H1 (cell line): ENCODE data around the gene ZMIZ1. TPM values are rescaled to one million over a fixed set of nuclear protein-coding genes. Genes with fewer than 3 reads are reported as not detected.

ENCODE experiments used
- CBX8 ChIP-seq: fragments of 300-800, 300-1000 bp; sonication (generic); IDR thresholded peaks from 2 replicates; pipeline ENCODE4 v1.7.1; 2016; ENCODE audit warnings: low read depth, low read length, borderline replicate concordance
- NANOG ChIP-seq: IDR thresholded peaks from 2 replicates; pipeline ENCODE4 v1.6.1; 2011; ENCODE audit warnings: low read length, low read depth, mild to moderate bottlenecking, inconsistent platforms; ENCODE audit not compliant: insufficient read depth, poor library complexity, severe bottlenecking
- POLR2AphosphoS5 ChIP-seq: IDR thresholded peaks from 2 replicates; pipeline ENCODE4 v1.6.1; 2011; ENCODE audit warnings: low read depth, low read length
- polyA plus RNA-seq, 7 experiments: library from polyadenylated mRNA; depleted of rRNA in 3 of 7; stranded (reverse) in 5 of 7; unstranded in 2 of 7; fragments of >200 nt in 5 of 7; fragments of 200-250 nt in 2 of 7; gene quantifications; 1 replicate in 5 of 7; 2 replicates in 1 of 7; 4 replicates in 1 of 7; pipeline versions ENCODE4 v1.2.1 to v1.2.3, GENCODE V29; 2011 to 2013; ENCODE audit warnings: missing spikeins in 2 of 7, mixed read lengths in 2 of 7
- total RNA-seq: library from RNA; stranded (reverse); fragmentation: NEBNext Ultra II Directional; extraction: Animal tissue kit (Norgen Biotek cat#: 25700); gene quantifications from 2 replicates; pipeline ENCODE4 v1.2.1, GENCODE V29; 2021
- TF ChIP-seq, protein P1 (sequence below): fragments of 300-600 bp; sonication (generic); IDR thresholded peaks from 2 replicates; pipeline ENCODE4 v1.7.1; 2012; ENCODE audit warnings: low read length, moderate library complexity, mild to moderate bottlenecking, inconsistent platforms; ENCODE audit not compliant: insufficient replicate concordance

Gene ZMIZ1
- total and polyA plus RNA-seq, 2 of the 8 experiments (the other 6 are each of a cell fraction or from before 2014, with no cell fraction given) = 8.1 to 28.0 TPM

DNA sequence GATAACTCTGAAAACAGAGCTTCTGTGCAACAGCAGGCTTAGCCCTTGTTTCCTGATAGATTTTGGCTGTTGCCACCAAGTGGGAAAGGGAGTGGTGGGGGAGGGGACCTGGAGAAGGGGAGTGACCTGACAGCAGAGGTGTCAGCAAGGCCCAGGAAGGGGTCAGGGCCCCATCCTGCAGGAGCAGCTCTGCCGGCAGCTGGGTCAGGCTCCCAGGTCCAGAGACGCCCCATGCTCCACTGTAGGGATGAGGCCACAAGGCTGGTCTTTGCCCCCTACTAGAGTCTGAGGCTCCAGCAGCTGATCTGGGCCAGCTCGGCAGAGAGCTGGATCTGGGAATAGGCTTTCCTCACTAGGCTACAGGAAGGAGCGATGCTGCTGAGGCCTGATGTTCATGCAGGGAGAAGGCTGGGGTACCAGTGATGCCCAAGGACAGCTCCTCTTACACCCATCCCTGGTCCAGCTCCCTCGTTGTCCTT, 44.0 kb upstream of the ZMIZ1 start (continued):
- TF ChIP-seq, protein P1, sequence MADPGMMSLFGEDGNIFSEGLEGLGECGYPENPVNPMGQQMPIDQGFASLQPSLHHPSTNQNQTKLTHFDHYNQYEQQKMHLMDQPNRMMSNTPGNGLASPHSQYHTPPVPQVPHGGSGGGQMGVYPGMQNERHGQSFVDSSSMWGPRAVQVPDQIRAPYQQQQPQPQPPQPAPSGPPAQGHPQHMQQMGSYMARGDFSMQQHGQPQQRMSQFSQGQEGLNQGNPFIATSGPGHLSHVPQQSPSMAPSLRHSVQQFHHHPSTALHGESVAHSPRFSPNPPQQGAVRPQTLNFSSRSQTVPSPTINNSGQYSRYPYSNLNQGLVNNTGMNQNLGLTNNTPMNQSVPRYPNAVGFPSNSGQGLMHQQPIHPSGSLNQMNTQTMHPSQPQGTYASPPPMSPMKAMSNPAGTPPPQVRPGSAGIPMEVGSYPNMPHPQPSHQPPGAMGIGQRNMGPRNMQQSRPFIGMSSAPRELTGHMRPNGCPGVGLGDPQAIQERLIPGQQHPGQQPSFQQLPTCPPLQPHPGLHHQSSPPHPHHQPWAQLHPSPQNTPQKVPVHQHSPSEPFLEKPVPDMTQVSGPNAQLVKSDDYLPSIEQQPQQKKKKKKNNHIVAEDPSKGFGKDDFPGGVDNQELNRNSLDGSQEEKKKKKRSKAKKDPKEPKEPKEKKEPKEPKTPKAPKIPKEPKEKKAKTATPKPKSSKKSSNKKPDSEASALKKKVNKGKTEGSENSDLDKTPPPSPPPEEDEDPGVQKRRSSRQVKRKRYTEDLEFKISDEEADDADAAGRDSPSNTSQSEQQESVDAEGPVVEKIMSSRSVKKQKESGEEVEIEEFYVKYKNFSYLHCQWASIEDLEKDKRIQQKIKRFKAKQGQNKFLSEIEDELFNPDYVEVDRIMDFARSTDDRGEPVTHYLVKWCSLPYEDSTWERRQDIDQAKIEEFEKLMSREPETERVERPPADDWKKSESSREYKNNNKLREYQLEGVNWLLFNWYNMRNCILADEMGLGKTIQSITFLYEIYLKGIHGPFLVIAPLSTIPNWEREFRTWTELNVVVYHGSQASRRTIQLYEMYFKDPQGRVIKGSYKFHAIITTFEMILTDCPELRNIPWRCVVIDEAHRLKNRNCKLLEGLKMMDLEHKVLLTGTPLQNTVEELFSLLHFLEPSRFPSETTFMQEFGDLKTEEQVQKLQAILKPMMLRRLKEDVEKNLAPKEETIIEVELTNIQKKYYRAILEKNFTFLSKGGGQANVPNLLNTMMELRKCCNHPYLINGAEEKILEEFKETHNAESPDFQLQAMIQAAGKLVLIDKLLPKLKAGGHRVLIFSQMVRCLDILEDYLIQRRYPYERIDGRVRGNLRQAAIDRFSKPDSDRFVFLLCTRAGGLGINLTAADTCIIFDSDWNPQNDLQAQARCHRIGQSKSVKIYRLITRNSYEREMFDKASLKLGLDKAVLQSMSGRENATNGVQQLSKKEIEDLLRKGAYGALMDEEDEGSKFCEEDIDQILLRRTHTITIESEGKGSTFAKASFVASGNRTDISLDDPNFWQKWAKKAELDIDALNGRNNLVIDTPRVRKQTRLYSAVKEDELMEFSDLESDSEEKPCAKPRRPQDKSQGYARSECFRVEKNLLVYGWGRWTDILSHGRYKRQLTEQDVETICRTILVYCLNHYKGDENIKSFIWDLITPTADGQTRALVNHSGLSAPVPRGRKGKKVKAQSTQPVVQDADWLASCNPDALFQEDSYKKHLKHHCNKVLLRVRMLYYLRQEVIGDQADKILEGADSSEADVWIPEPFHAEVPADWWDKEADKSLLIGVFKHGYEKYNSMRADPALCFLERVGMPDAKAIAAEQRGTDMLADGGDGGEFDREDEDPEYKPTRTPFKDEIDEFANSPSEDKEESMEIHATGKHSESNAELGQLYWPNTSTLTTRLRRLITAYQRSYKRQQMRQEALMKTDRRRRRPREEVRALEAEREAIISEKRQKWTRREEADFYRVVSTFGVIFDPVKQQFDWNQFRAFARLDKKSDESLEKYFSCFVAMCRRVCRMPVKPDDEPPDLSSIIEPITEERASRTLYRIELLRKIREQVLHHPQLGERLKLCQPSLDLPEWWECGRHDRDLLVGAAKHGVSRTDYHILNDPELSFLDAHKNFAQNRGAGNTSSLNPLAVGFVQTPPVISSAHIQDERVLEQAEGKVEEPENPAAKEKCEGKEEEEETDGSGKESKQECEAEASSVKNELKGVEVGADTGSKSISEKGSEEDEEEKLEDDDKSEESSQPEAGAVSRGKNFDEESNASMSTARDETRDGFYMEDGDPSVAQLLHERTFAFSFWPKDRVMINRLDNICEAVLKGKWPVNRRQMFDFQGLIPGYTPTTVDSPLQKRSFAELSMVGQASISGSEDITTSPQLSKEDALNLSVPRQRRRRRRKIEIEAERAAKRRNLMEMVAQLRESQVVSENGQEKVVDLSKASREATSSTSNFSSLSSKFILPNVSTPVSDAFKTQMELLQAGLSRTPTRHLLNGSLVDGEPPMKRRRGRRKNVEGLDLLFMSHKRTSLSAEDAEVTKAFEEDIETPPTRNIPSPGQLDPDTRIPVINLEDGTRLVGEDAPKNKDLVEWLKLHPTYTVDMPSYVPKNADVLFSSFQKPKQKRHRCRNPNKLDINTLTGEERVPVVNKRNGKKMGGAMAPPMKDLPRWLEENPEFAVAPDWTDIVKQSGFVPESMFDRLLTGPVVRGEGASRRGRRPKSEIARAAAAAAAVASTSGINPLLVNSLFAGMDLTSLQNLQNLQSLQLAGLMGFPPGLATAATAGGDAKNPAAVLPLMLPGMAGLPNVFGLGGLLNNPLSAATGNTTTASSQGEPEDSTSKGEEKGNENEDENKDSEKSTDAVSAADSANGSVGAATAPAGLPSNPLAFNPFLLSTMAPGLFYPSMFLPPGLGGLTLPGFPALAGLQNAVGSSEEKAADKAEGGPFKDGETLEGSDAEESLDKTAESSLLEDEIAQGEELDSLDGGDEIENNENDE = no peak
- TF ChIP-seq NANOG (no peak), CBX8 (no peak), POLR2AphosphoS5 (no peak)
